GM18520 (cell line): ENCODE data around the gene GLT6D1.

Experiments used
- ATAC-seq: cut with Tn5 transposase; IDR thresholded peaks from one replicate; pipeline ENCODE4 v1.9.1; 2021; ENCODE audit not compliant: unreplicated experiment

The GLT6D1 gene

DNA sequence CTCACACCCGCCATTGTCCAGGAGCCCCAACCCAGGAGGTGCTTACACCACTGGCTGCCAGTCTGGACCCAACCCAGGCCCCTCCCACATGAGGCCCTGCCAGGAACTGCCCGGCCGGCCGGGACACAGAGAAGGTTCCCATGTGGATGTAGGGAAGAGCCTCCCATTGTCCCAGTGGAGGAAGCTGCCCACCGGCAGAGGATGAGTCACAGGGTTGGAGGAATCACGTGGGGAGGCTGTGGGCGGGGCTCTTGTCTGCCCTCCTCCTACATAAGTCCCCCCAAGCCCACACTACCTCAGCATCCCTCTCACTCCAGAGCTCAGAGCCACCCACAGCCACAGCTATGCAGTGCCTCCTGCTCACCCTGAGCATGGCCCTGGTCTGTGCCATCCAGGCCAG is 51.7 kb downstream of the GLT6D1 start:
- no peak for ATAC-seq

DNA sequence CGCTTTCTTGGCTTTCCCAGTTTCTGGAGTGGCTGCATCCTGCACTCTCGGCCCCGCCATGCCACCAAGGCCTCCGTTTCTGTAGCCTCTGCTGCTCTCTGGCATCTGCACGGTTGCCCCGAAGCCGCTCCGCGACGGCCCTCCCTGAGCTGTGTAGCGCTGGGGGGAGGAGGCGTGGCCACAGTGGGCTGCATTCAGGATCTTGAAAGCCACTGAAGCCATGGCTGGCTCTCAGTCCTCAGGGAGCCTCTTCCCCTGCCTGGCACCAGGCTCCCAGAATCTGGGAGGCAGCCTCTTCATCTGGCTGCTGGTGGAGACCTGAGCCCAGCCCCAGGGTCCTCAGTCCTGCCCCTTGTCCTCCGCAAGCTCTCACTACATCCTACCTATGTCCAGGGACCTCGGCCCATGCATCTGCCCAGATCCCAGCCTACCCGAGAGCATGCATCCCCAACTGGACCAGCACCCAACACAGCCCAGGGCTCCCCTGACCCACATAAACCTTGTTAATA is 52.7 kb downstream of the GLT6D1 start:
- ATAC-seq: no peak

DNA sequence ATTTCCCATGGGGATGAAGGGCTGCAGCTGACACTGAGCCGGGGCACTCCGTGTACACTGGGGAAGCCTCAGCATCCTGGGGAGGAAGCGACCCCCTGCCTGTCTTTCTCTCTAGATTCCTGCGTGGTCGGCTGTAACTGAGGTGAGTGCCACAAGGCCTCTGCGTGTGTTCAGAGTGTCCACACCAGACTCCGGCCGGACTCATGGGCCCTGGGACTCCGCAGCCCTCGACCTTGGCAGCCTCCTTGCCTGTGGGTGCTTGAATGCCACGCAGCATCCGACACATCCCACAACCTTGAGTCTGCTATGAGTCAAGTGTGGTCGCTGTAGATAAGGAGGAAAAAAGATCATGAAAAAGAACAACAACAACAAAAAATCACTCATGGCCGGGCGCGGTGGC is 54.4 kb downstream of the GLT6D1 start:
- ATAC-seq: no peak

DNA sequence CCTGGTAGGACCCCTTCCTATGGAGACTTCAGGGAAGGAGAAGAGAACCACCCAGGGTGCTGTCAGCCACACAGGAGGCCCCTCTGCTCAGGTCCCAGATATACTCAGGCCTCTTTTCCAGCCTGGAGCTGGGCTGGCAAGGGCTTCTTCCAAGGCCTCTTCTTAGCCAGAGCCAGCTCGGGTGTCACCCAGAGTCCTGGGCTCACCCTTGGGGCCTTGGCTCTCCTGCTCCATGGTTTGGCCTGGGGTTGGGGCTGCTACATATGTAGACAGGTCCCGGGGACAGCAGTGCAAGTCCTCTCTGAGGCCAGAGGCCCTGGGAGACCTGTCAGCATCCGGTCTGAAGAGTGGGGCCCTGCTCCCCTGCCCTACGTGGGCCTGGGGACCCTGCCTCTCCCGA is 55.0 kb downstream of the GLT6D1 start:
- no peak for ATAC-seq

DNA sequence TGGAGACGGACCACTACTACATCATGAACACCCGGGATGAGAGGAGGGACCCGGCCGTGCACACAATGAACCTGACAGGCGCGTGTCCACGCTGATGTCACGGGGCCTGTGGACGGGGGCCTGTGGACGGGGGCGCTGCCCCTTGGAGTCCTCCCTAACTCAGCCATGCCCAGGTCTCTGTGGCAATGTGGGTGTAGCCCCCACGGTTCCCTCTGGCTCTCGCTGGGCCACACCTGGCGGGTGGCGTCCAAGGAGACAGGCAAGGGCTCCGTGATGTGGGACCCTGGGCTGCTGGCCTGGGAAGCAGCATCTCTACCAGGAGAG is 55.7 kb downstream of the GLT6D1 start:
- no peak for ATAC-seq

DNA sequence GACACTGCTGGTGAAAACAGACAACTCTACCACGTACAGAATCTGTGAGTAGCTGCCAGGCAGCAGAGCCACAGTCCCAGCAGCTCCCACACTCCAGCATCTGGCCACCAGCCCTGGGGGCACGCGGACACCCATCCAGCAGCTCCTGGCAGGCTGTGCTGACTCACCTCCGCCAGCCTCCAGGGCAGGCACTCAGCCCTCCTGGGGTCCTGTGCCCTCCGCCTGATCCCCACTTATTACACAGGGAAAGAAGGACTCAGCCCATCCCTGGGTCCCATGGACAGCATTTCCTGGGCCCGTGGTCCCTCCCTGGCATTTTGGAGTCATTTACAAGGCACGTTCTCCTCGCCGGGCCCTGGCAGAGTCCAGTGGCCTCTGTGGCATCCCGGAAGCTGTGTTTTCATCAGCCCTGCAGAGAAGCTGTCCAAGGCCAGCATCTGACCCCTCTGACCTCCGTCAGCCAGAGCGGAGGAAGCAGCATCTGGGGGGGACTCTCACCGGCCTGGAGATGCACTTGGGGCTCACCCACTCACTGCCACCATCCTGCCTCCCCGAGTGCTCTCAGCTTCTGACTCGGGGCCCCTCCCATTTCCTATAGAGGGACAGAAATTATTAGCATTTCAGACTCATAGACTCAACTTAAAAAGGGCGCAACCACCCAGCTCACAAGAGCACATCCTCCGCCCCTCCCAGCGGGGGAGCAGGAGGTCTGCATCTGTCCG is 56.2 kb downstream of the GLT6D1 start:
- ATAC-seq: no peak

DNA sequence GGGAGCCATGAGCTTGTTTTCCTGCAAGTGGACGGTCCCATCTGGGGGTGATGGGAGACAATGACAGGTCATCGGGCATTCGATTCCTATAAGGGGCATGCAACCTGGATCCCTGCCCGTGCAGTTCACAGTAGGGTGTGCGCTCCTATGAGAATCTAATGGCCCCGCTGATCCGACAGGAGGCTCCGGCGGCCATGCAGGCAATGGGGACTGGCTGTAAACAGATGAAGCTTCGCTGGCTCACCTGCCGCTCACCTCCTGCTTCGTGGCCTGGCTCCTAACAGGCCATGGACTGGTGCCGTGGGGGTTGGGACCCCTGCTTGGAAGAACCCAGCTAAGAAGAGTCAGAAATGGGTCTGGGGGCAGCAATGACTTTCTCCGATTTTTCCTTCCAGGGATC is 56.8 kb downstream of the GLT6D1 start:
- ATAC-seq: no peak

DNA sequence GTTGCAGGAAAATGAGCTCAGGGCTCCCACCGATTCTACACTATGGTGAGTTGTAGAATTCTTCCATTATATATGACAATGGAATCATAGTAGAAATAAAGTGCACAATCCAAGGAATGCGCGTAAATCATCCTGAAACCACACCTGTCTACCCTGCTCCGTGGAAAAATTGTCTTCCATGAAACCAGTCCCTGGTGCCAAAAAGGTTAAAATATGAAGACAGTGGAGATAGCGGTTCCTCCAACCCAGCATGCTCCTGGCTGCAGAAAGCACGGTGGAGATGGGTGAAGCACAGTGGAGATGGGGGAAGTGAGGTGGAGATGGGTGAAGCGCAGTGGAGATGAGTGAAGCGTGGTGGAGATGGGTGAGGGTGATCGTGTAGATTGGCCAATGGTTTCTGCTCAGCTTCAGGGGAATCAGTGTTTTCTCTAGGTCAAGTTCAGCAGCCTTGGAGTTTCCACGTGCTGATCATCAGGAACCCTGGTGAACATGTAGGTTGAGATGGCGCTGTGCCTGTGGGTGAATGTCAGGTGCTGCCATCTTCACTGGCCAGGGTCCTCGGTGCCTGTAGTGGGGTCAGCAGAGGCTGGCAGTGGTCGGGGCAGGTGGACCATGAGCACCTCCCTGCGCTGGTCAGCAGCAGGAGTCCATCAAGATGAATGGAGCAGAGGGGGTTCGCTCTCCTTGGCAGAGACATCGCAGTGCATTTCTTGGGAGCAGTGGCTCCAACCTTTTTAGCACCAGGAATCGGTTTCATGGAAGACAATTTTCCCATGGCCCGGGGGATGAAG is 57.5 kb downstream of the GLT6D1 start:
- ATAC-seq: no peak

DNA sequence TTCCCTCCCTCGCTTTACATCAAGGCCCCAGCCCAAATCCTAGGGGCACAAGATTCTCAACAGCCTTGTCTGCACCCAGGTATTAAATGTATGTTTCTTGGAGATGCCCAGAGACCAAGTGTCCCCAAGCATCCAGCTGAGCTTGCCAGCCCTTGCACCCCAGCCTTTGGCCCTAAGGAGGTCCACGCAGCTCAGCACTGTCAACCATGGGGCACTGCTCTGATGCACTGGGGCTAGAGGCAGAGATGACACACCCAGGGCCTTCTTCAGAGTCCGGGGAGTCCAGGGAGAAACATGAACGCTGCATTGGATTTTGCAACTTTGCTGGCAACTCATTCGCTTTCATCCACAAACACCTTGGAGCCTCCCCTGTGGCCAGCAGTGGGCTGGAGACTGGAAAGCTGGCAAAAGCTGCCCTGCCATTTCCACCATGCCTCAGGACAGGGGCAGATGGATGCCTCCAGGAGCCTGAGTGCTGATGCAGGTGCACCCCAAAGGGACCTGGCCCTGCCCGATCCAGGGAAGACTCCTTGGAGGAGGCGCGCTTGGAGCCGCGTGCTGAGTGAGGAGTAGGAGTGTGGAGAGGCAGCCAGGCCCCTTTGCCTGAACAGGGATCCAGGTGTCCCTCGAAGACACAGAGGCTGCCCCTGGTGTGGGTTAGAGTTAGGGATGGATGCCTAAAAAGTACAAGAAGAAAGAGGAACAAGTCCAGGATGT is 58.5 kb downstream of the GLT6D1 start:
- ATAC-seq: no peak

DNA sequence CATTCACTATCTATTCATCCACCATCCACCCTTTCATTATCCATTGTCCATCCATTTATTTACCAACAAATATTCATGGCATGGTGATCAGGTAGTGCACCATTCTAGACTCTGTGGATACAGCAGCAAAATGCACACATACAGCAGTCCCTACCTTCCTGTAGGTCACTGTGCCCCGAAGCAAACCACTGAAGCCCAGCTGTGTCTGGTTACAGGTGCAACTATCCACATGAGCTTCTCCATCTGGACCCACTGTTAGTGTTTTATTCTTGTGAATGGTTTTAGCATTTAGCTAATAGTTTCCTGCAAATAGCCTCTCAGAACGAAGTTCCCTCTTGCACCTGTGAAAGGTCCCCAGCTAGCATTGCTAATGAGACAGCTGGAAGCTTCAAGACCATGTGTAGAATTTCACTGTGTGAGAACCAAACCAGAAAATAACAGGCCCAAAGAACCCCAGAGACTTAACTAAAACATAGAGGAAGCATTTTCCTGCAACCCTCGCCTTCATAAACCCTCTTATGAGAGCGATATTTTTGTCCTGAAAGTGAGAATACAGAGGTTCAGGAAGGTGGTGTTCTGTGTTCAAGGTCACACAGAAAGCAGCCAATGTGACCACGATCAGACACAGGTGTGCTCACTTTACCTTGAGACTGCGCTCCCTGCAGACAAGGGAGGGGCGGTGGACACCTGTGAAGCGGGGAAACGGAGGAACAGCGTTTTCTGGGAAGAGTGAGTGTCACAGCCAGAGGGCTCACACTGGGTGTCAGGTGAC is 59.3 kb downstream of the GLT6D1 start:
- ATAC-seq: no peak

DNA sequence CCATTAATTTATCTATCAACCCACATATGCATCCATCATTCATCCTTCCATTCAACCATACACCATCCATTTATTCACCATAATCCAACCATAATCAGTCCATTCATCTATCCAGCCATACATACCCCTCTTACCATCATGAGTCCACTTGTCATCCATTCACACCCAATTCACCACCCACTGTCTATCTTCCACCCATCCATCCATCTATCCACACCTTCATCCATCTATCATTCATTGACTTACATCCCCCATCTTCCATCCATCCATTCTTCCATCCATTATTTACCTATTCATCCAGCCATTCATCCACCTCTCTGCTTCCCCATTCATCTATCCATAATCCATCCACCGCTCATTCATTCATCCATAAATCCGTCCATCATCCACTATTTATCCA is 60.0 kb downstream of the GLT6D1 start:
- ATAC-seq: no peak

DNA sequence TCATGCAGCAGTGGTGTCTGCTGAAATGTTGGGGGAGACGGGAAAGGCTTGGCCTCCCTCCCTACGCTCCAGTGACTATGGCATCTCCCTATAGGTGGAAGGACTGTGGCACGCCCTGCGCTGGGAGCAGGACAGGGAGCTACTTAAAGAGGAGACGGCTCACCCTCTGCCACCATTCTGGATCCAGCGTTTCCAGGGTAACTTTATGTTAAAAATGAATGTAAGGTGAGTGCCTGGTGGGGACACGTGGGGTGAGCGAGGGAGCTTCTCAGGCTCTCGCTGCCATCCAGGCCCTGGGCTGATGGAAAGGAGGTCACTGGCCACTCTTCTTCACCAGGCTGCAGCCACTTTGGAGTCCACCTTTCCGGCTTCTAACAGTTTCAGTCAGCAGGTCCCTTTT is 62.1 kb downstream of the GLT6D1 start:
- no peak for ATAC-seq

DNA sequence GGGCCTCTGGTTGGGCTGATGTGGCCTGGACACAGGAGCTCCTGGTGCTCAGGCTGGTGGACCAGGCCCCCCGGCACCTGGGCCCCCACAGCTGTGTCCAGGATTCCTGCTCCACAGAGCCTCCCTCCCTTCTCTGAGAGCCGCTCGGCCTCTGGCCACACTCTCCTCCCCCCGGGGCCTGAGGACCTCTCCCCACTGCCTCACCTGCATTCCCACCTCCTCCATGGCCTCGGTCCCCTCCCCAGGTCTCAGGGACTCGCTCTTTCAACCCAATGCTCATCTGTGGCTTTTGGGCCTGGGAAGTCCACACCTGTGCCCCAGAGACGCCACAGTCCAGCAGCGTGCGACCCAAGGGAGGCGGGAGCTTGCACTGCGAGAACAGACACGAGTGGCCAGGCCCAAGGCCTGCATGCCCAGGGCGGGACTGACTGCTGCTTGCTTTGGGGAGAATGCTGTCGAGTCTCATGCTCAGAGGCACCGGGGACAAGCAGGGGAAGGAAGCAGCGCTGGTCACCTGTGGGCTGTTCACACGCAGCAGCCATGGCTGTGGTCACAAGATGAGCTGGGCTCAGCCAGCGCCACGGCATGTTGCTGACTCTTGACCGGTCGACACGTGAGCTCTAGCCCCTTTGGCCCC is 63.2 kb downstream of the GLT6D1 start:
- ATAC-seq: no peak

DNA sequence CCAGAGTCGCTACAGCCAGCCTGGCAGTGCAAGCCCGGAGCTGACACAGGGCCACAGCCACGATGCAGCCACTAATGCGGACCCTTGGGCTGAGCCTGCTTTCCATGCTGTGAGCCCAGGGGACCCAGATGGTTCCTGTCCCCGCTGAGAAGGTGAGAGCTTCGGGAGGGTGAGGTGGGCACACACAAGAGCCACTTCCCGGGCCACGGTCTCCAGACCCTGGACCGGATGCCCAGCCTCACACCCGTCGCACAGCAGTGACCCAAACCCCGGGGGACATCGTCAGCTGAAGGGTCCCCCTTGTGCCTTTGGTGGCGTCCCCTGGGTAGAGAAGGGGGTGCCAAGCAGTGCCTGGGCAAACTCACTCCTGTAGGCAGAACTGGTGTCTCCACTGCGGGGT is 64.4 kb downstream of the GLT6D1 start:
- ATAC-seq: no peak

DNA sequence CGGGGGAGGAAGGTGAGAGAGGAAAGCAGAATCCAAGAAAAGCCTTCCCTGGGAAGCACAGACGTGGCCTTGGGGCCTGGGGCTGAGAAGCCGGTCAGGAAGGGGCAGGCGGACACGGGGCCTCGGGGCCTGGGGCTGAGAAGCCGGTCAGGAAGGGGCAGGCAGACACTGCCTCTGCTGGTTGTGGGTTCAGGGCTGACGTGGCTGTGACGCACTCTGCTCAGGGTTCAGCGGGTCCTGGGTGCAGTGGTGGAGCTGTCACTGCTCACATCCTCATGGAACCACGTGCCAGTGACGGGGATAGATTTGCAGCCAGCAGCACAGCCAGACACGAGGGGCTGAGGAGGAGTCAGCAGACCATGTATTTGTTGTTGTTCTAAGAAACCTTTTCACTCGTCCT is 65.0 kb downstream of the GLT6D1 start:
- no peak for ATAC-seq
